GM19328 (cell line): ENCODE data around the gene LRRC25.

Experiments used
- ATAC-seq: cut with Tn5 transposase; IDR thresholded peaks from one replicate; pipeline ENCODE4 v1.9.1; 2021; ENCODE audit warnings: mild to moderate bottlenecking, moderate library complexity; ENCODE audit not compliant: unreplicated experiment

Gene LRRC25

GRCh38 chr19:18435842-18436670, 38.6 kb upstream of the LRRC25 start:
- no peak for ATAC-seq

- ATAC-seq: no peak
These were observed 37.9 kb upstream of the LRRC25 start for GRCh38 chr19:18435178-18435841.

DNA sequence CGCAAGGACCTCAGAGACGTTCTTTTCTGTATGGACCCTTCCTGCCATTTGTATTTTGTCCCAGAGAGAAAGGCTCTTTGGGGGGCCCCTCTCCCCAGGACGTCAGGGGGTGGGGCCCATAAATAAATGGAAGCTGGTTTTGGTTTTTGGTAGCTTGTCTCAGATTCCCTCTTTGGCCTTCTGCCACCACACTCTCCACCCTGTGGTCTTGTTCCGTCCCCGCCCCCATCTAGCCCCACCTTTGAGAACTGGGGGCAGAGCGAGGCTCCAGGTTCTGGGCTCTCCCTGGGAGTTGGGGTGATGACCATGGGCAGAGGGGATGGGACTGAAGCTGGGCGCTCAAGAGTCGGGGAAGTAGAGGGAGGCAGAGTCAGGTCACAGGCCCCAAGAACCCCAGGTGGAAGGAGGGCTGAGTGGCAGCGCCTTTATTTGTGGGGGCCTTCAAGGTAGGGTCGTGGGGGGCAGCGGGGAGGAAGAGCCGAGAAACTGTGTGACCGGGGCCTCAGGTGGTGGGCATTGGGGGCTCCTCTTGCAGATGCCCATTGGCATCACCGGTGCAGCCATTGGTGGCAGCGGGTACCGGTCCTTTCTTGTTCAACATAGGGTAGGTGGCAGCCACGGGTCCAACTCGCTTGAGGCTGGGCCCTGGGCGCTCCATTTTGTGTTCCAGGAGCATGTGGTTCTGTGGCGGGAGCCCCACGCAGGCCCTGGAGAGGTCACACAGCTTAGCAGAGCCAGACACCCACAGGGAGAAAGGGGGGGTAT, 37.2 kb upstream of the LRRC25 start:
- ATAC-seq: no peak

DNA sequence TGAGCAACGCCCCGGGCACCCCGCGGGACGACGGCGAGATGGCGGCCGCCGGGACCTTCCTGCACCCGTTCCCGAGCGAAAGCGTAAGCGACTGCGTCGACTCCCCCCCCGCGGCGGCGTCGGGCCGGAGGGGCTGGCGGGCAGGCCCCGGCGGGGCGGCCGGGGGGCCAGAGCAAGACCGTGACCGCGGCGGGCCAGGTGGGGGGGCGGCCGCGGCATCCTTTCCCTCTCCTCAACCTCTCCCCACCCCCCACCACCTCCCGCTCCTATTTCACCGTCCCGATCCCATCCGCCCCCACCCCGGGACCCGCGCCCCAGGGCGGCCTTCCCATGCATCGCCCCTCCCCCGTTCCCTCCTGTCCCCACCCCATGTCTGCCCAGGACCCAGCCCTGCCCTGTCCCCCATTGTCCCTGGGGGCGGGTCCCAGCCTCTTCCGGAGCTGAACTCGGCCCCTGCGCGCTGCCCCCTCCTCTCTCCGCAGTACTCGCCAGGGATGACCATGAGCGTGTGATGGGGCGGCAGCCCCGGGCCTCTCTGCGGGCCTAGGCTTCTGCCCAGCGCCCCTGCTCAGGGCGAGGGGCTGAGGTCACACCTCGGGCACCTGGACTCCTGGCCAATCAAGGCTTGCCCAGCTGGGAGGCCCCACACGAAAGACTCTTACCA, 36.4 kb upstream of the LRRC25 start:
- no peak for ATAC-seq

DNA sequence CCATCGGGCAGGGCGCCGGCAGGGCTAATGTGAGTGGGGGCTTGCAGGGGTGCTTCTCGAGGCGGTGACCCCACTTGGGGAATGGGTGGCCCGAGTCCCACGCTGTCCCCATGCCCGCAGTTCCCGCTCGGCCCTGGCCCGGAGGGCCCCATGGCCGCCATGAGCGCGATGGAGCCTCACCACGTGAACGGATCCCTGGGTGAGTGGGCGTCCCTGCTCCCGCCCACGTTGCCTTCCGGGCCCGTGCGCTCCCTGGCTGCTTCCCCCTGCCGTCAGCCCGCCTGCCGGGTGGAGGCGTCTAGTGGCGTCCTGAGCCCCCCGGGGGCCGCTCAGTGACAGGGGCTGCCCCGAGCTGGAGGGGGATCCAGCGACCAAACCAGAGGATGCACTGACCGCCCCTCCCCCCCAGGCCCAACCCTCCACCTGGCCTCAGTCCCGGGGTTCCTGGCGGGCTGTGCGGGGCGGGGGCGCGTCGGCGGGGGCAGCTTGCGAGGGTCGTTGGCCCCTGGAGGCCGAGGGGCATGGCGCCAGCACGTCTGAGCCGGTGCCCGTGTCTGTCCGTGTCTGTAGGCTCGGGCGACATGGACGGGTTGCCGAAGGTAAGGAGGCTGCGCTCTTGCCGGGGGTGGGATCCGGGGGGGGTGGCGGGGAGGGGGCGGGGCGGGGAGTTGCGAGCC, 35.7 kb upstream of the LRRC25 start:
- no peak for ATAC-seq

DNA sequence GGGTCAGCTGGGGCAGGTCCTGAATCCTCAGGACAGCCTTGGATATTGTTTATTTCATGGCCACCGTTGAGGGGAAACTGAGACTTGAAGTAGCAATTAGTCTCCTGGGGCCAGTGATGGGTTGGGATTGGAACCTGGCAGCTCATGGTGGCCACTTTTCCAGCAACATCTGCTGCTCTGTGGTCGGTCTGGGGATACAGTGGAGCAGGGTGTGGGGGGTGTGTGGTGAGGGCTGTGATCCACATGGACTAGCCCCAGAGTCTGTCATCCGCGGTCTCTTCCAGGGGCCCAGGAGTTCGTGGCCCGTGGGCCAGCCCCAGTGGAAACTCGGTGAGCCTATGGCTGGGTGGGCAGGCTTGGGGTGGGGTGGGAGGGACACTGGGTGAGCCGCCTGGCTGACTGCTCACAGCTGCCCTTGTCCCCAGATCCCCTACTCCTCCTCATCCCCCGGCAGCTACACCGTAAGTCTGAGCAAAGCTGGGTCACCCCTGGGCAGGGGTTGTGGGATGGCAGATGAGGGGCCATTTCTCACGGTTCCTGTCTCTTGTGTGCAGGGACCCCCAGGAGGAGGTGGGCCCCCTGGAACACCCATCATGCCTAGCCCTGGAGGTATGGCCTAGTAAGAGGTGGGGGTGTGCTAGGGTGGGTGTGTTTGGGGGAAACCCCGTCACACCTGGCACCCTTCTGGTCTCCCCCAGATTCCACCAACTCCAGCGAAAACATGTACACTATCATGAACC, 35.0 kb upstream of the LRRC25 start:
- no peak for ATAC-seq

- ATAC-seq: no peak
These were observed 34.2 kb upstream of the LRRC25 start for GRCh38 chr19:18431351-18432197.

- ATAC-seq: no peak
These were observed 33.2 kb upstream of the LRRC25 start for GRCh38 chr19:18430417-18431144.

DNA sequence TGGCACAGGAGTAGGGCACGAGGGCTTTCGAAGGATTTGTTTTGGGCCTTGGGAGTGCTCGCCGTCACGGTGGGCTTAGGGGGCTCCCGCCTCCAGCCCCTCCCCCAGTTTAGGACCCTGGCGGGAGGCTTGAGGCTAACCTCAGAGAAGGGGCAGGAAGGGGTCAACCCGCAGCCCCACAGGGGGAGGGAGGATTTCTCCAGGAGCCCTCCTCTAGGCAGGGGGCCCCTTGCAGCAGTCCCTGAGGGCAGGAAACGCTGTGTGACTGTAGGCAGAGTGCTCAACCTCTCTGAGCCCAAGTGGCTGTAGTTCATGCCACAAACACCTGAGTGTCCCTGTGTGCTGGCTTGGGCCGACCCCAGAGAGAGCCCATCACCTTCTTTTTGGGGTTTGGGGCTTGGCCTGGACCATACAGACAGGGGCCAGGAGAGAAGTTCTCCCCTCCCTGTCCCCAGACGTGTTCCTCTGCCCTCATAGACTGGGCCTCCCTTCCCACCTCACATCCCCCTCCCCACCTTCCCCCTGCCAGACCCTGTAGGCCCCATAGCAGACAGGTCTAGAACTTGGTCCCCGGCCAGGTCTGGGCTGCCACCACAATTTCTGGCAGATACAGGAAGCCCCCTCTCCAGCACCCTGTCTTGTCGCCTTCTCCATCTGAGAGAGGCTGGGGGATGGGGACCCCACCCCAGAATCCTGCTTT, 32.4 kb upstream of the LRRC25 start:
- no peak for ATAC-seq

- ATAC-seq: no peak
These were observed 31.6 kb upstream of the LRRC25 start for GRCh38 chr19:18428787-18429674.

GRCh38 chr19:18428173-18428786, 30.9 kb upstream of the LRRC25 start:
- ATAC-seq: no peak

GRCh38 chr19:18427743-18428113, 30.3 kb upstream of the LRRC25 start:
- no peak for ATAC-seq

- ATAC-seq: no peak
These were observed 29.8 kb upstream of the LRRC25 start for GRCh38 chr19:18427080-18427742.

DNA sequence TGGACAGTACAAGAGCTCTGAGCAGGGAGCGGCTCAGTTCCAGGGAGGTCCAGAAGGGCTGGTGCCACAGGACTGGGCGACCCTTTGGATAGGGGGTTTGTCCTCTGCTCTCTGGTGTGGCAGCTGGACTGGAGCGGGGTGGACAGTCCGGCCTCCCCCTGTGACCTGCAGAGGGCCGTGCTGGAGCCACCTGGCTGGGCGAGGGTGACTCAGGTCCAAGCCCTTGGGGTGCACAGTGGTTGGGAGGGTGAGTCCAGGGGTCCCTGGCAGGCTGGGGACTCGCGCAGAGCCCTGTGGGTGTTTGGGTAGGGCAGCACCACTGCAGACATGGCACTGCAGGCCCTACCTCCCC, 29.0 kb upstream of the LRRC25 start:
- no peak for ATAC-seq

GRCh38 chr19:18425515-18426415, 28.3 kb upstream of the LRRC25 start:
- ATAC-seq: no peak
